Astrocyte (in vitro differentiated cells and primary cell): ENCODE results near the gene ZNF764.

Source experiments
- EZH2 ChIP-seq: IDR thresholded peaks from 2 replicates; pipeline ENCODE4 v1.6.1; 2012; ENCODE audit warnings: mild to moderate bottlenecking, low read length, inconsistent platforms; ENCODE audit not compliant: insufficient read depth
- TF ChIP-seq, protein P1 (sequence below): IDR thresholded peaks from 2 replicates; pipeline ENCODE4 v1.5.1; 2011; ENCODE audit warnings: low read depth, mild to moderate bottlenecking, inconsistent platforms, low read length, moderate library complexity; ENCODE audit not compliant: insufficient read depth

DNA sequence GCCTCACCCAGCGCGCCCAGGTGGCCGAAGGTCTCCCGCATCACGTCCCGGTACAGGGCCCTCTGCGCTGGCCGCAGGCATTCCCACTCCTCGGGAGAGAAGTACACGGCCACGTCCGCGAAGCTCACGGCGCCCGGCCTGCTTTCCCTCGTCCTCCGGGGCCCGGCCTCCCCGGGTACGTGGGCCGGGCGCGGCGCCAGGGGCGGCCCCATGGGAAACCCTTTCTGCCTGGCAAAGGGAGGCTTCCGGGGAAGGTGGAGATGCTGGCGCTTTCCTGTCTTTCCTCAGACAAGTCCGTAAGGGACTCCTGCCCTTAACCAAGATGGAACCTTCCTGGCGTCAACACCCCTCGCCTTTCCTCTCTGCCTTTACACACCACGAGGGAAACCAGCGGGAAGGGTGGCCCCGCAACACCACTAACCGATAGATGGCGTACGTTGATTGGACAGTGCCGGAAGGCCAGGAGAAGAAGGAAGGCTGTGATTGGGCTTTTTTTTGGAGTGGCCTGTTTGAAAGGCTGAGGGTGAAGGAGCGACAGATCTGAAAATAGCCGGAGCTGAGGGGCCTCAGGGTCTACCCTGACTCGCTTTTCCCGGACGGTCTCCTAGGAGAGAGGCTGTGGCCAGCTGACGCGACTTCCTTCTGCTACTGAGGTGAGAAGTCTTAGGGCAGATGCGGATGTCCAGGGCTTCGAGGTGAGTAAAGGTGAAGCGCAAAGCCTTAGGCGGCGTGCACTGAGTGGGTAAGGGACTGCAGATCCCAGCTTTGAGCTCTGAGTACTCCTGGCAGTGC, 27.4 kb upstream of the ZNF764 start, which contains the start of gene ZNF785:
- TF ChIP-seq, protein P1, sequence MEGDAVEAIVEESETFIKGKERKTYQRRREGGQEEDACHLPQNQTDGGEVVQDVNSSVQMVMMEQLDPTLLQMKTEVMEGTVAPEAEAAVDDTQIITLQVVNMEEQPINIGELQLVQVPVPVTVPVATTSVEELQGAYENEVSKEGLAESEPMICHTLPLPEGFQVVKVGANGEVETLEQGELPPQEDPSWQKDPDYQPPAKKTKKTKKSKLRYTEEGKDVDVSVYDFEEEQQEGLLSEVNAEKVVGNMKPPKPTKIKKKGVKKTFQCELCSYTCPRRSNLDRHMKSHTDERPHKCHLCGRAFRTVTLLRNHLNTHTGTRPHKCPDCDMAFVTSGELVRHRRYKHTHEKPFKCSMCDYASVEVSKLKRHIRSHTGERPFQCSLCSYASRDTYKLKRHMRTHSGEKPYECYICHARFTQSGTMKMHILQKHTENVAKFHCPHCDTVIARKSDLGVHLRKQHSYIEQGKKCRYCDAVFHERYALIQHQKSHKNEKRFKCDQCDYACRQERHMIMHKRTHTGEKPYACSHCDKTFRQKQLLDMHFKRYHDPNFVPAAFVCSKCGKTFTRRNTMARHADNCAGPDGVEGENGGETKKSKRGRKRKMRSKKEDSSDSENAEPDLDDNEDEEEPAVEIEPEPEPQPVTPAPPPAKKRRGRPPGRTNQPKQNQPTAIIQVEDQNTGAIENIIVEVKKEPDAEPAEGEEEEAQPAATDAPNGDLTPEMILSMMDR, result peak; percentile 3
- TF ChIP-seq EZH2, result no peak
